IMR-90 (cell line): Measurements from ENCODE around the gene ELMOD3. TPM values are rescaled to one million over a fixed set of nuclear protein-coding genes. Genes with fewer than 3 reads are reported as not detected.

Source experiments
- ATAC-seq: fragments of 200-7000 bp; cut with Tn5 transposase; 2 replicates; pipeline ENCODE4 v1.9.1; 2020; ENCODE audit warnings: low read depth, mild to moderate bottlenecking, moderate library complexity
- BruUV-seq: library from RNA; stranded (reverse); fragments of 400-500 nt; replicated peaks from 2 replicates; lab custom pipeline; 2021; lab: Mats Ljungman, UMichigan
- CTCF ChIA-PET: fragments of 300-600 bp; formaldehyde crosslinking; extraction: SDS; loops from one replicate; lab custom pipeline; 2021; ENCODE audit warnings: antibody characterized with exemption; lab: Yijun Ruan, JAX
- POLR2A ChIA-PET: fragments of 300-600 bp; sonication (Branson Sonifier 250); formaldehyde crosslinking; loops from one replicate; lab custom pipeline; 2022; ENCODE audit warnings: antibody characterized with exemption; ENCODE audit not compliant: unreplicated experiment; lab: Charles Lee
- DNase-seq: peaks from one replicate; pipeline ENCODE4 v3.0.0; 2013
- H2AFZ ChIP-seq: replicated peaks from 2 replicates; pipeline ENCODE3; 2013; ENCODE audit warnings: low read length, mild to moderate bottlenecking; ENCODE audit not compliant: poor library complexity
- H2AK5ac ChIP-seq: 2 replicates; pipeline ENCODE4 v1.6.1; 2013; ENCODE audit warnings: low read depth, low read length, inconsistent platforms
- H2AK9ac ChIP-seq: replicated peaks from 2 replicates; pipeline ENCODE3; 2013; ENCODE audit warnings: mild to moderate bottlenecking, low read depth, low read length, moderate library complexity; ENCODE audit not compliant: poor library complexity
- H2BK120ac ChIP-seq: 2 replicates; pipeline ENCODE4 v1.6.1; 2013; ENCODE audit warnings: low read depth, low read length, inconsistent platforms
- H2BK15ac ChIP-seq: 3 replicates; pipeline ENCODE4 v1.6.1; 2013; ENCODE audit warnings: low read depth, low read length, inconsistent platforms
- H2BK20ac ChIP-seq: 2 replicates; pipeline ENCODE4 v1.6.1; 2013; ENCODE audit warnings: low read depth, mild to moderate bottlenecking, inconsistent platforms, low read length, moderate library complexity
- H2BK5ac ChIP-seq: 2 replicates; pipeline ENCODE4 v1.6.1; 2013; ENCODE audit warnings: mild to moderate bottlenecking, low read depth, low read length, inconsistent platforms; ENCODE audit not compliant: poor library complexity, severe bottlenecking
- H3K14ac ChIP-seq: replicated peaks from 2 replicates; pipeline ENCODE4 v1.6.1; 2013; ENCODE audit warnings: low read depth, low read length, inconsistent platforms
- H3K18ac ChIP-seq: 2 replicates; pipeline ENCODE4 v1.6.1; 2013; ENCODE audit warnings: low read depth, low read length, control low read depth
- H3K23ac ChIP-seq: 2 replicates; pipeline ENCODE4 v1.6.1; 2013; ENCODE audit warnings: low read depth, low read length, inconsistent platforms
- H3K27ac ChIP-seq: 2 replicates; pipeline ENCODE4 v1.5.1; 2013; ENCODE audit warnings: mild to moderate bottlenecking, control low read depth, low read length; ENCODE audit not compliant: insufficient read depth
- H3K27me3 ChIP-seq: 2 replicates; pipeline ENCODE4 v1.6.1; 2013; ENCODE audit warnings: low read length; ENCODE audit not compliant: control insufficient read depth, insufficient read depth
- H3K36me3 ChIP-seq: 2 replicates; pipeline ENCODE4 v1.6.1; 2013; ENCODE audit warnings: low read length, mixed read lengths; ENCODE audit not compliant: control insufficient read depth, insufficient read depth
- H3K4ac ChIP-seq: 2 replicates; pipeline ENCODE4 v1.6.1; 2013; ENCODE audit warnings: low read depth, low read length, inconsistent platforms
- H3K4me1 ChIP-seq: 2 replicates; pipeline ENCODE4 v1.6.1; 2013; ENCODE audit warnings: low read length, mixed read lengths; ENCODE audit not compliant: control insufficient read depth, insufficient read depth
- H3K4me2 ChIP-seq: 2 replicates; pipeline ENCODE4 v1.6.1; 2013; ENCODE audit warnings: low read depth, mild to moderate bottlenecking, control low read depth, low read length, moderate library complexity
- H3K4me3 ChIP-seq: 2 replicates; pipeline ENCODE4 v1.5.1; 2013; ENCODE audit warnings: low read depth, mild to moderate bottlenecking, control low read depth, low read length, moderate library complexity; ENCODE audit not compliant: insufficient read depth
- H3K56ac ChIP-seq: 2 replicates; pipeline ENCODE4 v1.6.1; 2013; ENCODE audit warnings: low read length, inconsistent platforms; ENCODE audit not compliant: insufficient read depth; ENCODE audit errors: extremely low read depth
- H3K79me1 ChIP-seq, 2 experiments: 2 replicates each; pipeline ENCODE4 v1.6.1; 2013; ENCODE audit warnings: low read length in 2 of 2, inconsistent platforms in 1 of 2, low read depth in 1 of 2
- H3K9ac ChIP-seq: 2 replicates; pipeline ENCODE4 v1.6.1; 2013; ENCODE audit warnings: low read depth, low read length, control low read depth
- H3K9me1 ChIP-seq: 2 replicates; pipeline ENCODE4 v1.6.1; 2013; ENCODE audit warnings: low read length, inconsistent platforms; ENCODE audit not compliant: insufficient read depth
- H3K9me3 ChIP-seq: 2 replicates; pipeline ENCODE4 v1.6.1; 2013; ENCODE audit warnings: low read length; ENCODE audit not compliant: control insufficient read depth, insufficient read depth
- H4K20me1 ChIP-seq: 2 replicates; pipeline ENCODE4 v1.6.1; 2013; ENCODE audit warnings: low read length, inconsistent platforms; ENCODE audit not compliant: insufficient read depth
- H4K5ac ChIP-seq: 2 replicates; pipeline ENCODE4 v1.6.1; 2013; ENCODE audit warnings: mild to moderate bottlenecking, low read depth, low read length, control low read depth
- H4K8ac ChIP-seq, 2 experiments: 2 replicates each; pipeline ENCODE4 v1.6.1; 2013; ENCODE audit warnings: low read depth in 2 of 2, low read length in 2 of 2, control low read depth in 1 of 2, inconsistent platforms in 1 of 2
- H4K91ac ChIP-seq: 2 replicates; pipeline ENCODE4 v1.6.1; 2013; ENCODE audit warnings: low read depth, low read length, inconsistent platforms; ENCODE audit not compliant: insufficient read depth
- CEBPB ChIP-seq: IDR thresholded peaks from 2 replicates; pipeline ENCODE4 v1.6.1; 2012; ENCODE audit warnings: low read depth, low read length, improper control_type of control experiment
- CHD1 ChIP-seq: IDR thresholded peaks from 2 replicates; pipeline ENCODE4 v1.6.1; 2012; ENCODE audit warnings: low read depth, low read length, improper control_type of control experiment
- FOS ChIP-seq: fragments of 150-350 bp; IDR thresholded peaks from 2 replicates; pipeline ENCODE4 v1.6.1; 2016; ENCODE audit warnings: low read depth, low read length
- MAFK ChIP-seq: IDR thresholded peaks from 2 replicates; pipeline ENCODE4 v1.6.1; 2012; ENCODE audit warnings: low read depth, low read length, improper control_type of control experiment
- MAZ ChIP-seq: IDR thresholded peaks from 2 replicates; pipeline ENCODE4 v1.6.1; 2012; ENCODE audit warnings: low read depth, mild to moderate bottlenecking, low read length, improper control_type of control experiment, moderate library complexity, borderline replicate concordance
- MXI1 ChIP-seq: IDR thresholded peaks from 2 replicates; pipeline ENCODE4 v1.6.1; 2012; ENCODE audit warnings: low read depth, mild to moderate bottlenecking, low read length, moderate library complexity, borderline replicate concordance
- NFE2L2 ChIP-seq: fragments of 150-350 bp; IDR thresholded peaks from 2 replicates; pipeline ENCODE4 v1.6.1; 2016; ENCODE audit warnings: low read depth, mild to moderate bottlenecking, low read length
- POLR2A ChIP-seq: IDR thresholded peaks from 2 replicates; pipeline ENCODE4 v1.6.1; 2012; ENCODE audit warnings: mild to moderate bottlenecking, low read depth, low read length
- RAD21 ChIP-seq: IDR thresholded peaks from 2 replicates; pipeline ENCODE4 v1.6.1; 2012; ENCODE audit warnings: low read length, improper control_type of control experiment
- RCOR1 ChIP-seq: IDR thresholded peaks from 2 replicates; pipeline ENCODE4 v1.6.1; 2012; ENCODE audit warnings: mild to moderate bottlenecking, low read length, improper control_type of control experiment; ENCODE audit not compliant: insufficient replicate concordance
- RFX5 ChIP-seq: IDR thresholded peaks from 2 replicates; pipeline ENCODE4 v1.8.0; 2012; ENCODE audit warnings: low read depth, mild to moderate bottlenecking, low read length, moderate library complexity
- SMC3 ChIP-seq: fragments of 150-350 bp; IDR thresholded peaks from 2 replicates; pipeline ENCODE4 v1.6.1; 2016; ENCODE audit warnings: low read depth, mild to moderate bottlenecking, antibody characterized with exemption, low read length, moderate library complexity
- USF2 ChIP-seq: fragments of 150-350 bp; IDR thresholded peaks from 2 replicates; pipeline ENCODE4 v1.6.1; 2017; ENCODE audit warnings: mild to moderate bottlenecking, antibody characterized with exemption, low read length, low read depth
- WGBS, 2 experiments: methylation state at CpG; one replicate each; pipeline versions ENCODE4 v1.1.5 to v1.1.7; 2013; ENCODE audit warnings: missing lambda C conversion rate in 2 of 2; ENCODE audit not compliant: insufficient read length in 1 of 2; ENCODE audit errors: extremely low coverage in 2 of 2; 5-methylcytosine and 5-hydroxymethylcytosine counted together
- dilution Hi-C: fragments of 300-500 bp; cut with HindIII; formaldehyde crosslinking; loops from one replicate; pipeline ENCODE4 v1.14.3; 2018; ENCODE audit warnings: low sequenced_read_pairs; ENCODE audit not compliant: unreplicated experiment
- in situ Hi-C: fragments of 300-500 bp; cut with MboI; formaldehyde crosslinking; loops from 3 replicates; pipeline ENCODE4 v1.14.3; 2019; ENCODE audit warnings: low sequenced_read_pairs, inconsistent platforms, mixed read lengths
- intact Hi-C: fragments of 100-400 bp; cut with micrococcal nuclease; formaldehyde crosslinking; loops from 2 replicates; pipeline ENCODE4 v1.10.0; 2022
- polyA plus RNA-seq, 3 experiments: library from polyadenylated mRNA; depleted of rRNA; stranded (reverse); fragments of >200 nt; gene quantifications; 2 replicates each; pipeline ENCODE4 v1.2.3, GENCODE V29; 2012; ENCODE audit warnings: low replicate concordance in 1 of 3
- total RNA-seq: library from RNA; depleted of rRNA; stranded (reverse); fragments of >200 nt; gene quantifications from 2 replicates; pipeline ENCODE4 v1.2.3, GENCODE V29; 2012
- TF ChIP-seq, protein P1 (sequence below): conservative IDR thresholded peaks from 2 replicates; pipeline ENCODE4 v1.5.1; 2012; ENCODE audit warnings: mild to moderate bottlenecking, low read depth, low read length, improper control_type of control experiment

ELMOD3 gene
- total and polyA plus RNA-seq, 2 of the 4 experiments (the other 2 are of a cell fraction) = 13.1 to 20.7 TPM

DNA sequence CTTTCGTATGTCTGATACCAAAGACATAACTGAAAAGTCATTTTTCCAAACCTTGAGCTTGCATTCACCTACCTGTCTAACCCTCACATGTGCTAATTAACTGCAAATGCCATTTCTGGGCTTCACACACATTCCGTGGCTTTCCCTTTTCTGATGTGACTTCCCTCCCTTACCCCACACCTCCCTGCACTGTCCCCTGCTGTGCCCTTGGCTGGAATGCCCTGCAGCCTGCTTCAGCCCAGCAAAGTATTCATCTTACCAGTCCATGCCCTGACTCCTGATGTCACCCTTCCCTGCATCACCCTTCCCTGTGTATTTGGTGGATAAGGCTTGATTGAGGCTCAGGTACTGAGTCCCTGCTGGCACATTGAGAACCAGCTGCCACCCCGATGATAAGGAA, 12.4 kb upstream of the ELMOD3 start:
- Histone ChIP-seq H3K56ac (no peak overlapping the region), H3K4ac (no peak overlapping the region), H3K4me2 (no peak overlapping the region), H3K23ac (no peak overlapping the region), H2AFZ (no peak overlapping the region), H3K9ac (no peak overlapping the region), H2BK5ac (no peak overlapping the region), H3K14ac (no peak overlapping the region), H3K27me3 (peaks cover 6% of the 10 kb centered on the region), H4K20me1 (no peaks in the 10 kb centered on the region), H2BK20ac (no peak overlapping the region), H4K91ac (no peak overlapping the region), H3K36me3 (peaks cover 26% of the 10 kb centered on the region), H4K8ac (no peak overlapping the region), H2AK9ac (no peak overlapping the region), H3K79me1 (no peaks in the 10 kb centered on the region), H2BK15ac (no peak overlapping the region), H2BK120ac (no peak overlapping the region), H2AK5ac (no peak overlapping the region), H4K5ac (no peak overlapping the region), H3K18ac (no peak overlapping the region), H3K4me1 (no peaks in the 10 kb centered on the region), H3K9me1 (no peaks in the 10 kb centered on the region; the same call in 1 of the 2 replicates), H3K27ac (no peak overlapping the region), H3K4me3 (no peak overlapping the region), H3K9me3 (no peaks in the 10 kb centered on the region)
- CTCF ChIA-PET = no interaction called here
- intact Hi-C loops = loop anchor here (2.0 kb wide), 1 partner anchor 25 kb away; no protein-coding TSS in a partner anchor
- no CpG with 5 or more reads among the region's 3 CpGs for WGBS, 2 experiments
- DNase-seq (no peak), ATAC-seq (no peak)
- BruUV-seq = no TSS peak
- in situ Hi-C loops = no loop called here
- dilution Hi-C loops = no loop called here
- POLR2A ChIA-PET = no interaction called here
- TF ChIP-seq MAZ = no peak
- TF ChIP-seq USF2 = no peak
- TF ChIP-seq RAD21 = no peak
- TF ChIP-seq MXI1 = no peak
- no peak for TF ChIP-seq MAFK
- no peak for TF ChIP-seq POLR2A
- no peak for TF ChIP-seq RCOR1
- TF ChIP-seq FOS = no peak
- no peak for TF ChIP-seq CHD1
- TF ChIP-seq SMC3 = no peak
- TF ChIP-seq CEBPB = no peak
- TF ChIP-seq NFE2L2 = no peak
- TF ChIP-seq, protein P1, sequence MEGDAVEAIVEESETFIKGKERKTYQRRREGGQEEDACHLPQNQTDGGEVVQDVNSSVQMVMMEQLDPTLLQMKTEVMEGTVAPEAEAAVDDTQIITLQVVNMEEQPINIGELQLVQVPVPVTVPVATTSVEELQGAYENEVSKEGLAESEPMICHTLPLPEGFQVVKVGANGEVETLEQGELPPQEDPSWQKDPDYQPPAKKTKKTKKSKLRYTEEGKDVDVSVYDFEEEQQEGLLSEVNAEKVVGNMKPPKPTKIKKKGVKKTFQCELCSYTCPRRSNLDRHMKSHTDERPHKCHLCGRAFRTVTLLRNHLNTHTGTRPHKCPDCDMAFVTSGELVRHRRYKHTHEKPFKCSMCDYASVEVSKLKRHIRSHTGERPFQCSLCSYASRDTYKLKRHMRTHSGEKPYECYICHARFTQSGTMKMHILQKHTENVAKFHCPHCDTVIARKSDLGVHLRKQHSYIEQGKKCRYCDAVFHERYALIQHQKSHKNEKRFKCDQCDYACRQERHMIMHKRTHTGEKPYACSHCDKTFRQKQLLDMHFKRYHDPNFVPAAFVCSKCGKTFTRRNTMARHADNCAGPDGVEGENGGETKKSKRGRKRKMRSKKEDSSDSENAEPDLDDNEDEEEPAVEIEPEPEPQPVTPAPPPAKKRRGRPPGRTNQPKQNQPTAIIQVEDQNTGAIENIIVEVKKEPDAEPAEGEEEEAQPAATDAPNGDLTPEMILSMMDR = no peak
- TF ChIP-seq RFX5 = no peak
